ENCODE data around the gene PARP11.

Gene PARP11

DNA sequence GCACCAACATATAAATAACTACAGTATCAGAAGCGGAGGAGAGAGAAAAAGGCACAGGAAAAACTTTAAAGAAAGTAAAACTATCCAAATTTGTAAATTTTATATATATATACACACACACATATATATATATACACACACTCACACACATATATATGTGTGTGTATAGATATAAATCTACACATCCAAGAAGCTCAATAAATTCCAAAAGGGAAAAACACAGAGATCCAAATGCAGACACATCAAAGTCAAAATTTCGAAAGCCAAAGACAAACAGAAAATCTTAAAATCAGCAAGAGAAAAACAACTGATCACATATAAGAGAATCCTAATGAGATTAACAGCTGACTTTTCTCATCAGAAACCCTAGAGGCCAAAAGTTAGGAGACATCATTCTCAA, 37.3 kb downstream of the PARP11 start:
- Histone ChIP-seq H3K4me3 (ENCODE audit: low read length) (no peak overlapping the region), H3K9ac (ENCODE audit: low read length) (no peak overlapping the region), H3K27ac (ENCODE audit: low read depth, low read length) (no peak overlapping the region), H3K27me3 (ENCODE audit: control insufficient read depth, insufficient read depth, low read length) (no peaks in the 10 kb centered on the region), H3K4me1 (ENCODE audit: control insufficient read depth, insufficient read depth, low read length) (no peaks in the 10 kb centered on the region), H3K36me3 (ENCODE audit: control insufficient read depth, insufficient read depth, low read length) (no peaks in the 10 kb centered on the region)

DNA sequence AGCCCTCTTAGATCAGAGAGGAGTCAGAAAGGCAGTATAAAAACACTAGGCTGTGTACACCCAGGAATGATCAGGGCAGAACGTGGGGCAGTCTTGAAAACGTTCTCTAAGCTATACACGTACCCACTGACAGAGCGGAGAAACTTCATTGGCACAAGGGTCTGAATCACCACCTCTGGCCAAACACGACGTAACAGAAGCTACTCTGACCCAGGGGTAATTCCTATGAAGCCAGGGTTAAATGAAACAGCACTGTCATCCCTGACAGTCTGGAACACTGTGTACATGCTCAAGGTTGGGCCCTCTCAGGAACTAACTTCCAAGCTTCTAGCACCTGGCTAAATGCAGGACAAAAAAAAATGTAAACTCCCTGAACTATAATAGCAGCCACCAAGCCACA, 38.4 kb downstream of the PARP11 start:
- Histone ChIP-seq H3K36me3 (ENCODE audit: control insufficient read depth, insufficient read depth, low read length) (no peaks in the 10 kb centered on the region), H3K4me1 (ENCODE audit: control insufficient read depth, insufficient read depth, low read length) (no peaks in the 10 kb centered on the region), H3K27me3 (ENCODE audit: control insufficient read depth, insufficient read depth, low read length) (no peaks in the 10 kb centered on the region), H3K9ac (ENCODE audit: low read length) (no peak overlapping the region), H3K4me3 (ENCODE audit: low read length) (no peak overlapping the region), H3K27ac (ENCODE audit: low read depth, low read length) (no peak overlapping the region)

DNA sequence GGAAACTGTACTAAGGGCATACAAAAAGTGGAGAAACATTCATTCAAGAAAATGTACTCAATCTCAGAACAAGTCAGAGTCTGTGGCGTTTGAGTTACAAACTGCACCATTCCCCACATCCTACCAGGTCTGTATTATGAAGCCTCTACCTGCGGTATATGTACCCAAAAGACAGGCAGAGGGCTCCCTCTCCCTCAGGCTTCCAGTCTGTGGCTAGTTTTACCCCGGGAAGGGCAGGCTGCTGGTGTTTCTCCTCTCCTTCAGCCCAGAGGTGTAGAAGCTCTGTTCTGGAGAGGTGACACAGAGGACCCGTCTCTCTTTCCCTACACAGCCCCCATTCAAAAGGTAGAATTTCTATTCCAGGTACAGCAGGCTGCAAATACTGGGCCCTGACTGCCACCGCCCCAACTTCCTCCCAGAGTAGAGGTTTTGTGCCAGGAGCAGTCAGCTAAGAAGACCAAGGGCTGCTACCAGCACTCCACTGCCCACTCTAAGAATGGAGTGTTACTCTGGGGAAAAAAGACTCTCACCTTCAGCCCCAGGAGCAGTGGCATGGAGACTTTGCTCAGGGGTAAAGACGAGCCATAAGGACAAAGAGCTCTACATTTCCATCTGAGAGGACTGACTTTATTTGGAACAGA, 39.4 kb downstream of the PARP11 start:
- Histone ChIP-seq H3K36me3 (ENCODE audit: control insufficient read depth, insufficient read depth, low read length) (no peaks in the 10 kb centered on the region), H3K4me1 (ENCODE audit: control insufficient read depth, insufficient read depth, low read length) (no peaks in the 10 kb centered on the region), H3K27me3 (ENCODE audit: control insufficient read depth, insufficient read depth, low read length) (no peaks in the 10 kb centered on the region), H3K27ac (ENCODE audit: low read depth, low read length) (no peak overlapping the region), H3K9ac (ENCODE audit: low read length) (no peak overlapping the region), H3K4me3 (ENCODE audit: low read length) (no peak overlapping the region)

DNA sequence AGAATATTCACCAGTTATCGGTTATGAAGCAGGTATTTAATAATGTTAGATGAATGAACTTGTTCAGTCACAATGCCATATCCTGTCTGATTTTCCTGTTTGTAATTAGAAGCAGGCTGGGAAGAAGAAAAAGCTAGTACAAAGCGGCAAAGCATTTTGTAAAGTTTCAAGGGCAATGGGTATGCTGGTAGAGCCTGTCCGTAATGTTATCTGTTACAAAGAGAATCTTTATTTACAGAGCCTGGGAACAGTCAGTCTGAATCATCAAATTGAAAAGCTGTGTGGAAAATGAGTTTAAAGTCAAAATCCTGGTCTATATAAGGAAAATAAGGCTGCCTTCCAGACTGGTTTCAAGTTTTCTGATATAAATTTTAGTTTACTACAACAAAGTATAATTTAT, 40.5 kb downstream of the PARP11 start:
- Histone ChIP-seq H3K4me3 (ENCODE audit: low read length) (no peak overlapping the region), H3K9ac (ENCODE audit: low read length) (no peak overlapping the region), H3K27ac (ENCODE audit: low read depth, low read length) (no peak overlapping the region), H3K36me3 (ENCODE audit: control insufficient read depth, insufficient read depth, low read length) (no peaks in the 10 kb centered on the region), H3K4me1 (ENCODE audit: control insufficient read depth, insufficient read depth, low read length) (no peaks in the 10 kb centered on the region), H3K27me3 (ENCODE audit: control insufficient read depth, insufficient read depth, low read length) (no peaks in the 10 kb centered on the region)

DNA sequence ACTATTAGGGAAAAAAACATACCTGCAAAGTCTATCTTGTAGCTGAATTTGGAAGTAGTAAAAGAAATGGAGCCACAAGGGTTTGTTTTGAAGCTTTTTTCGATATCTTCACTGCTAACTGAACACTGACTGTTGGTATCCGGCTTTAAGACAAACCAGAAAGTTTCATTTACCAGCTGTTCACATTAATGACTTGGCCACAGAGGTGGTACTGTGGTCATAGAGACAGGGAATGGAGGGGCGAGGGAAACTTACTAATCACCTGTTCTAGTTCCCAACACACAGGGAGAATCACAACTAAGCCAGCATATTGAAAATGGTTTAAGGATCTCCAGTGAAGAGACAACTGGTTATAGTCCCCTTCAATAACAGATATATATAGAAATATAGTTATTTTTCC, 44.3 kb downstream of the PARP11 start:
- H3K27ac ChIP-seq (ENCODE audit: low read depth, low read length): no peak overlapping the region
- no peaks in the 10 kb centered on the region for H3K4me1 ChIP-seq (ENCODE audit: control insufficient read depth, insufficient read depth, low read length)
- peaks cover 3% of the 10 kb centered on the region for H3K36me3 ChIP-seq (ENCODE audit: control insufficient read depth, insufficient read depth, low read length)
- no peak overlapping the region for H3K9ac ChIP-seq (ENCODE audit: low read length)
- no peak overlapping the region for H3K4me3 ChIP-seq (ENCODE audit: low read length)
- no peaks in the 10 kb centered on the region for H3K27me3 ChIP-seq (ENCODE audit: control insufficient read depth, insufficient read depth, low read length)

DNA sequence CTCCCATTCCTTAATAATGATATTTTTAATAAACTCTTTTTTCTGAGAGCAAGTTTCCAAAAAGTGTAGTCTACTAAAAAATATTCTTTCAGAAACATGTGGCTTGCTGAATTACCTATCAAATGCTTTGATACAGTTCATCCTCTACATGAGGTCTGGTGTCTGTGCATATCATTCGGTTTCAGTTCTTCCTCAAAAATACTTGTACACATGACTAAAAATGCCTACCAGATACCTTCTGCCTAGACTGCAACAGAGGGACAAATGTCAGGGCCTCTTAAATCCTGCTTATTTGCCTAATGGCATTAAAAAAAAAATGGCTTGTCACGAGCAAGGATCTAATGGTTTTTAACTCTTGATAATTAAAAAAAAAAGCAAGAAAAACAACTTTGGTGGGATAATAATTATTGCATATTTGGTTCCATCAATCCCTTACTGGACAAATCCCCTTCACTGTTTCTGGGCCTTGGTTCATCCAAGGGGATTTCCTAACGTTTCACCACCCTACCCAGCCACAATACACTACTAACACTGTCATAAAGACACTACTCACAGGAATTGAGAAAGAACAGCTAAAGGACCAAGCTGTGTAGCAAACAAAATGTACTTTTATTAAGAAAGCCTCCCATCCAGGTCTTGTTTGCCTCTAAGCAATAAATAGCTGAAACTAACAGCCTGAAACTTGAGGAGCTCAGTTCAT, 45.7 kb downstream of the PARP11 start:
- no peaks in the 10 kb centered on the region for H3K4me1 ChIP-seq (ENCODE audit: control insufficient read depth, insufficient read depth, low read length)
- H3K9ac ChIP-seq (ENCODE audit: low read length): no peak overlapping the region
- peaks cover 3% of the 10 kb centered on the region for H3K36me3 ChIP-seq (ENCODE audit: control insufficient read depth, insufficient read depth, low read length)
- no peaks in the 10 kb centered on the region for H3K27me3 ChIP-seq (ENCODE audit: control insufficient read depth, insufficient read depth, low read length)
- no peak overlapping the region for H3K4me3 ChIP-seq (ENCODE audit: low read length)
- no peak overlapping the region for H3K27ac ChIP-seq (ENCODE audit: low read depth, low read length)

DNA sequence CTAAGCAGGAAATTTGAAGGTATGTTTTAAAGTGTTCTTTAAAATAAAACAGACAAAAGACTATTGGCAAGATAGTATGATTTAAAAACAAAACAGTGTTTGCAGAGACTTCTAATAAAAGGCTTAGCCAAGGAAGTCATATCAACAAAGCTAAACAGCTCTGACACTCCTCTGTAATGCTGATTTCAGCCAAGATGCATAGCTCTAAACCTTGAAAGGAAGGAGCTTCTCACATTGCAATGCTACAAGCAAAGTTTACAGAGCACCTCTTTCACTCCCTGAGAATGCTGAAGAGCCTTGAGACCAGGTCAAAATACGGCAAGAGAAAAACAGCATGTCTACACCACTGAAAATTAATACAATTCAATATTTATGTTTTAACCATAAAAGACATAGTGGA, 51.8 kb downstream of the PARP11 start:
- peaks cover 3% of the 10 kb centered on the region for H3K36me3 ChIP-seq (ENCODE audit: control insufficient read depth, insufficient read depth, low read length)
- H3K27ac ChIP-seq (ENCODE audit: low read depth, low read length): no peak overlapping the region
- no peak overlapping the region for H3K9ac ChIP-seq (ENCODE audit: low read length)
- H3K4me1 ChIP-seq (ENCODE audit: control insufficient read depth, insufficient read depth, low read length): no peaks in the 10 kb centered on the region
- H3K27me3 ChIP-seq (ENCODE audit: control insufficient read depth, insufficient read depth, low read length): no peaks in the 10 kb centered on the region
- no peak overlapping the region for H3K4me3 ChIP-seq (ENCODE audit: low read length)

DNA sequence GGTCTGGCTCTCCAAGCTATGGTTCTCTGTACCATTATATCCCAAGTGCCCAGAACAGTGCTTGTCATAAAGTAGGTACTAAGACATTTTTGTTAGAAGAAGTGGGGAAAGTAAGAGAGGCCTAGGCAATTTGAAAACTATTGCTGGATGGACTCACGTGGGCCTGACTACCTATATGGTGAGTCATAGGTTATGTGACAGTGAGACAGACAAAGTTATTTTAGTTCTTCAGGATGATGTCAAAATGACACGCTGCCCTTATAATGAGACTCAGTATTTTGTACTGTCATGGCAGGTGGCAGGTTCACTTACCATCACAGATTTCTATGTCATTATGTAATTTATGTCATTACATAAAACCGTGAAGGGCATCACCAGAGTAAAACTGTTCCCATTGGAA, 53.1 kb downstream of the PARP11 start:
- Histone ChIP-seq H3K4me1 (ENCODE audit: control insufficient read depth, insufficient read depth, low read length) (no peaks in the 10 kb centered on the region), H3K36me3 (ENCODE audit: control insufficient read depth, insufficient read depth, low read length) (no peaks in the 10 kb centered on the region), H3K27ac (ENCODE audit: low read depth, low read length) (no peak overlapping the region), H3K27me3 (ENCODE audit: control insufficient read depth, insufficient read depth, low read length) (no peaks in the 10 kb centered on the region), H3K9ac (ENCODE audit: low read length) (no peak overlapping the region), H3K4me3 (ENCODE audit: low read length) (no peak overlapping the region)

DNA sequence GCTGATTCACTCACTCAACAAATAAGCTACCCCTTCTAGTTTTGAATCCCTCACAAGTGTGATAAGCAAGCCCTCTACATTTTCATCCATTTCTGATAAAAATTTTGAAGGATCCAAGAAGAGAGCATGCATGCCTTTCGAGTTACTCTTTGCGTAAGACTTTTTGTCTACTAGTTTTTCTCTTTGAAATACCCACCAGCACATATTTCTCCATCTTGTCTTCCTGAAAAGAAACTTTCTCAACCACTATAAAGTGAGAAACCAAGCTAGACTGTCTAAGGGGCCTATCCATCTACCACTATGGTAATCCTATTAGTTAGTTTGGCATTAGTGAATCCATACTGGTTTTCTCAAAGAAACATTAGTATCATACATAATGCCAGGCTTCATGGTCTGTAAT, 56.9 kb downstream of the PARP11 start:
- H3K4me3 ChIP-seq (ENCODE audit: low read length): no peak overlapping the region
- no peaks in the 10 kb centered on the region for H3K4me1 ChIP-seq (ENCODE audit: control insufficient read depth, insufficient read depth, low read length)
- H3K9ac ChIP-seq (ENCODE audit: low read length): no peak overlapping the region
- H3K36me3 ChIP-seq (ENCODE audit: control insufficient read depth, insufficient read depth, low read length): no peaks in the 10 kb centered on the region
- no peak overlapping the region for H3K27ac ChIP-seq (ENCODE audit: low read depth, low read length)
- no peaks in the 10 kb centered on the region for H3K27me3 ChIP-seq (ENCODE audit: control insufficient read depth, insufficient read depth, low read length)

DNA sequence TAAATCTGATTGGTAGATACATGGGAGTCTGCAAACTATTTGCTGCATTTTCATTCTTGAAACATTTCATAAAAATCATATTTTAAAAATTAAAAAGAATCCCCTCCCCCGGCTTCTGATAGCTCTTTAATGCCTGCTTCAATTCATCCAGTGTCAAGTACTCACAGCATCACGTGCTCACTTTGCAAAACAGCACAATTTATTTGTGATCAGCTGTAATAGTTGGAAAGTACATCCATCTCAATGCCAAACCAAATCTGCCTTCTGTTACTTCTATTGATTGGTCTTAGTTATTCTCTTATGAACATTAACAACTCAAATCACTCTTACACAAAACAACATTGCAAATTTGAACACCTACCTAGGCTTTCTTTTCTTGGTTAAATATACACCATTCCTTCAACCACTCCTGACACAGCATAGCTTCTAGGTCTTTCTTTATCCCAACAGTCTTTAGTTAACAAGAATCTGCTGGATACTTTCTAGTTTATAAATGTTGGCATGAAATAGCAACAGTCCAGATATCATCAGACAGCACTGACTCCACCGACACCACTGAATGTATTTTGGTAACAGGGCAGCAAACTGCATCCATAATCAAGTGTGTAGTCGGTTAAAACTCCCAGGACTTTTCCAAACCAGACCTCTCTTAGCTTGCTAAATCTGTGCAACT, 58.0 kb downstream of the PARP11 start:
- H3K4me1 ChIP-seq (ENCODE audit: control insufficient read depth, insufficient read depth, low read length): no peaks in the 10 kb centered on the region
- no peak overlapping the region for H3K4me3 ChIP-seq (ENCODE audit: low read length)
- no peak overlapping the region for H3K27ac ChIP-seq (ENCODE audit: low read depth, low read length)
- H3K36me3 ChIP-seq (ENCODE audit: control insufficient read depth, insufficient read depth, low read length): no peaks in the 10 kb centered on the region
- no peaks in the 10 kb centered on the region for H3K27me3 ChIP-seq (ENCODE audit: control insufficient read depth, insufficient read depth, low read length)
- no peak overlapping the region for H3K9ac ChIP-seq (ENCODE audit: low read length)

DNA sequence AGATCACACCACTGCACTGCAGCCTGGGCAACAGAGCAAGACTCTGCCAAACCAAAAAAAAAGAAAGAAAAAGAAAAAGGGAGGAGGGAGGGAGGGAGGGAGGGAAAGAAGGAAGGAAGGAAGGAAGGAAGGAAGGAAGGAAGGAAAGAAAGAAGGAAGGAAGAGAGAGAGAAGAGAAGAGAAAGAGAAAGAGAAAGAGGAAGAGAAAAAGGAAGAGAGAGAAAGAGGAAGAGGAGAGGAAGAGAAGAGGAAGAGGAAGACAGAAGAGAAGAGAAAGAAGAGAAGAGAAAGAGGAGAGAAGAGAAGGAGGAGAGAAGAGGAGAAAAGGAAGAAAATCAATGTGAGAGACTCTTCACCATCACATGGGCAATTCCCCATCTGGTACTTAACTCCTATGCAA, 62.7 kb downstream of the PARP11 start:
- Histone ChIP-seq H3K36me3 (ENCODE audit: control insufficient read depth, insufficient read depth, low read length) (no peaks in the 10 kb centered on the region), H3K9ac (ENCODE audit: low read length) (no peak overlapping the region), H3K27me3 (ENCODE audit: control insufficient read depth, insufficient read depth, low read length) (no peaks in the 10 kb centered on the region), H3K27ac (ENCODE audit: low read depth, low read length) (no peak overlapping the region), H3K4me1 (ENCODE audit: control insufficient read depth, insufficient read depth, low read length) (no peaks in the 10 kb centered on the region), H3K4me3 (ENCODE audit: low read length) (no peak overlapping the region)

DNA sequence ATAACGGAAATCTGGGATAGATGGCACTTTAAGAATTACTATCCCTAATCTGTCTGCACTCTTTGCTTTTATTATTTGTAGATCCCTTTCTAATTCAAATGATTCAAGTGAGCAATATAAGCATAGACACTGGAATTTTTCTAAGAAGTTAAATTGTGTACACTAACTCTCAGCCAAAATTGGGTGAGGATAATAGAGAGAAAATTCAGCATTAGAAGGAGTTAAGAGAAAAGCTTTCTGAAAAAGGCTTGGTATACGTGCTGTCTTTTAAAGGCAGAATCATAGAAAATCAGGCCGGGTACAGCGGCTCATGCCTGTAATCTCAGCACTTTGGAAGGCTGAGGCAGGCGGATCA, 63.2 kb downstream of the PARP11 start:
- Histone ChIP-seq H3K9ac (ENCODE audit: low read length) (no peak overlapping the region), H3K27me3 (ENCODE audit: control insufficient read depth, insufficient read depth, low read length) (no peaks in the 10 kb centered on the region), H3K4me1 (ENCODE audit: control insufficient read depth, insufficient read depth, low read length) (no peaks in the 10 kb centered on the region), H3K36me3 (ENCODE audit: control insufficient read depth, insufficient read depth, low read length) (no peaks in the 10 kb centered on the region), H3K4me3 (ENCODE audit: low read length) (no peak overlapping the region), H3K27ac (ENCODE audit: low read depth, low read length) (no peak overlapping the region)
